ENCODE results near the gene KCNA10.

KCNA10 gene

GRCh38 chr1:110542725-110543124 lies 23.8 kb upstream of the KCNA10 start:
- no peak overlapping the region for H3K4me3 ChIP-seq (ENCODE audit: low read depth, low read length)
- TF ChIP-seq POLR2A (IDR thresholded peaks at IDR 0.05; ENCODE audit: extremely low read depth, insufficient read length) (no peak), CTCF (IDR thresholded peaks at IDR 0.05; ENCODE audit: low read depth, low read length) (no peak), MAX (IDR thresholded peaks at IDR 0.05; ENCODE audit: low read depth, low read length) (no peak), MYC (IDR thresholded peaks at IDR 0.05; ENCODE audit: low read depth, low read length) (no peak)
- peak; percentile 47 for DNase-seq (ENCODE audit: low read depth)

GRCh38 chr1:110541906-110542395 lies 23.0 kb upstream of the KCNA10 start:
- no peak for DNase-seq (ENCODE audit: low read depth)
- TF ChIP-seq CTCF (IDR thresholded peaks at IDR 0.05; ENCODE audit: low read depth, low read length) (no peak), MYC (IDR thresholded peaks at IDR 0.05; ENCODE audit: low read depth, low read length) (no peak), POLR2A (IDR thresholded peaks at IDR 0.05; ENCODE audit: extremely low read depth, insufficient read length) (no peak), MAX (IDR thresholded peaks at IDR 0.05; ENCODE audit: low read depth, low read length) (no peak)
- H3K4me3 ChIP-seq (ENCODE audit: low read depth, low read length) = no peak overlapping the region

- no peak for DNase-seq (ENCODE audit: low read depth)
- H3K4me3 ChIP-seq (ENCODE audit: low read depth, low read length) = no peak overlapping the region
- TF ChIP-seq MAX (IDR thresholded peaks at IDR 0.05; ENCODE audit: low read depth, low read length) (no peak), POLR2A (IDR thresholded peaks at IDR 0.05; ENCODE audit: extremely low read depth, insufficient read length) (no peak), MYC (IDR thresholded peaks at IDR 0.05; ENCODE audit: low read depth, low read length) (no peak), CTCF (IDR thresholded peaks at IDR 0.05; ENCODE audit: low read depth, low read length) (no peak)
Observed at GRCh38 chr1:110540891-110541685, 22.1 kb upstream of the KCNA10 start.

- no peak for TF ChIP-seq MAX (IDR thresholded peaks at IDR 0.05; ENCODE audit: low read depth, low read length)
- TF ChIP-seq MYC (IDR thresholded peaks at IDR 0.05; ENCODE audit: low read depth, low read length) = no peak
- DNase-seq (ENCODE audit: low read depth) = no peak
- no peak overlapping the region for H3K4me3 ChIP-seq (ENCODE audit: low read depth, low read length)
Observed at GRCh38 chr1:110538921-110539320, 19.9 kb upstream of the KCNA10 start.

GRCh38 chr1:110538075-110538474 lies 19.1 kb upstream of the KCNA10 start:
- TF ChIP-seq MAX (IDR thresholded peaks at IDR 0.05; ENCODE audit: low read depth, low read length) (no peak), MYC (IDR thresholded peaks at IDR 0.05; ENCODE audit: low read depth, low read length) (no peak), CTCF (IDR thresholded peaks at IDR 0.05; ENCODE audit: low read depth, low read length) (no peak), POLR2A (IDR thresholded peaks at IDR 0.05; ENCODE audit: extremely low read depth, insufficient read length) (no peak)
- DNase-seq (ENCODE audit: low read depth) = no peak
- H3K4me3 ChIP-seq (ENCODE audit: low read depth, low read length) = no peak overlapping the region

- no peak for DNase-seq (ENCODE audit: low read depth)
- no peak overlapping the region for H3K4me3 ChIP-seq (ENCODE audit: low read depth, low read length)
- TF ChIP-seq MYC (IDR thresholded peaks at IDR 0.05; ENCODE audit: low read depth, low read length) (no peak), CTCF (IDR thresholded peaks at IDR 0.05; ENCODE audit: low read depth, low read length) (no peak), POLR2A (IDR thresholded peaks at IDR 0.05; ENCODE audit: extremely low read depth, insufficient read length) (no peak), MAX (IDR thresholded peaks at IDR 0.05; ENCODE audit: low read depth, low read length) (no peak)
Observed at GRCh38 chr1:110535985-110536384, 17.0 kb upstream of the KCNA10 start.
